Osteoblast (primary cell): ENCODE results near the gene ANKRD55. TPM values are rescaled to one million over a fixed set of nuclear protein-coding genes. Genes with fewer than 3 reads are reported as not detected.
A peak's percentile ranks its signal among the peaks of the same experiment; 100 is the strongest.

Source experiments
- DNase-seq: peaks from one replicate; pipeline ENCODE4 v3.0.0; 2011; ENCODE audit warnings: low spot score, mixed read lengths; ENCODE audit not compliant: insufficient read length; ENCODE audit errors: missing footprints
- H2AFZ ChIP-seq: 2 replicates; pipeline ENCODE4 v1.6.0; 2011; ENCODE audit warnings: mild to moderate bottlenecking, low read length
- H3K27ac ChIP-seq: 2 replicates; pipeline ENCODE4 v1.5.1; 2011; ENCODE audit warnings: mild to moderate bottlenecking, low read depth, low read length, moderate library complexity
- H3K27me3 ChIP-seq: 2 replicates; pipeline ENCODE4 v1.6.0; 2012; ENCODE audit warnings: mild to moderate bottlenecking, control low read depth, inconsistent platforms, low read length, moderate library complexity; ENCODE audit not compliant: insufficient read depth
- H3K36me3 ChIP-seq: 2 replicates; pipeline ENCODE4 v1.5.1; 2011; ENCODE audit warnings: mild to moderate bottlenecking, low read length, control low read depth, moderate library complexity; ENCODE audit not compliant: insufficient read depth
- H3K4me1 ChIP-seq: 2 replicates; pipeline ENCODE4 v1.5.1; 2011; ENCODE audit warnings: mild to moderate bottlenecking, low read length, control low read depth, moderate library complexity; ENCODE audit not compliant: insufficient read depth
- H3K4me2 ChIP-seq: 2 replicates; pipeline ENCODE4 v1.6.0; 2011; ENCODE audit warnings: mild to moderate bottlenecking, low read length; ENCODE audit not compliant: insufficient read depth
- H3K4me3 ChIP-seq: fragments of 200-600 bp; sonication (generic); 3 replicates; pipeline ENCODE4 v1.5.1; 2012; ENCODE audit warnings: mild to moderate bottlenecking, low read length, inconsistent platforms; ENCODE audit not compliant: insufficient read depth
- H3K79me2 ChIP-seq: 2 replicates; pipeline ENCODE4 v1.6.0; 2012; ENCODE audit warnings: mild to moderate bottlenecking, low read length, control low read depth, inconsistent platforms; ENCODE audit not compliant: insufficient read depth
- H3K9me3 ChIP-seq: 2 replicates; pipeline ENCODE4 v1.5.1; 2011; ENCODE audit warnings: low read depth, low read length, control low read depth
- H4K20me1 ChIP-seq: 2 replicates; pipeline ENCODE4 v1.6.0; 2012; ENCODE audit warnings: mild to moderate bottlenecking, low read length, control low read depth; ENCODE audit not compliant: insufficient read depth
- CTCF ChIP-seq: IDR thresholded peaks from 2 replicates; pipeline ENCODE4 v1.5.1; 2011; ENCODE audit warnings: mild to moderate bottlenecking, low read depth, low read length, moderate library complexity; ENCODE audit errors: extremely low read depth
- total RNA-seq: library from RNA; depleted of rRNA; stranded (reverse); fragments of >200 nt; gene quantifications from 2 replicates; pipeline ENCODE4 v1.2.3, GENCODE V29; 2012

ANKRD55 gene
- total RNA-seq, 1 donor, result not detected

DNA sequence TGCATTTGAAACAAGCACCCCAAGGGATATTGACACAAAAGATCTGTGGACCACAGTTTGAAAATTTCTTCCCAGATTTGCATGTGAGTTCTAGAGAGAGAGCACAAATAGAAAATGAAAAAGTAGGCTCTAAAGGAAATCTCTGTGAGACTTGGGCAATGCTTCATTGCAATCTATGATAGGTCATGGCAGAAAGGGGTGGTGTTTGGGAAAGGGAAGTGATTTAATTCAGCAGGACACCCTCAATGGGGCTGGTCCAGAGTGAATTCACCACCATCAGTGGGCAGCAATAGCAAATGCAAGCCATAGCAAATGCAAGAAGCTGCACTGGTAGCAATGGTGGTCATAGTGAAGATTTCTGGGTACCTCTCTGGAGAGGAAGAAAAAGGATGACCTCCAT, 58.1 kb downstream of the ANKRD55 start:
- Histone ChIP-seq H4K20me1 (no peaks in the 10 kb centered on the region), H3K4me2 (peak overlapping the region; percentile 59), H3K9me3 (no peaks in the 10 kb centered on the region), H3K79me2 (no peaks in the 10 kb centered on the region), H3K4me1 (peaks cover 40% of the 10 kb centered on the region), H3K27me3 (no peaks in the 10 kb centered on the region), H3K4me3 (no peak overlapping the region), H3K36me3 (no peaks in the 10 kb centered on the region), H2AFZ (peak overlapping the region; percentile 67), H3K27ac (no peak overlapping the region)
- TF ChIP-seq CTCF, result no peak
- DNase-seq, result no peak

DNA sequence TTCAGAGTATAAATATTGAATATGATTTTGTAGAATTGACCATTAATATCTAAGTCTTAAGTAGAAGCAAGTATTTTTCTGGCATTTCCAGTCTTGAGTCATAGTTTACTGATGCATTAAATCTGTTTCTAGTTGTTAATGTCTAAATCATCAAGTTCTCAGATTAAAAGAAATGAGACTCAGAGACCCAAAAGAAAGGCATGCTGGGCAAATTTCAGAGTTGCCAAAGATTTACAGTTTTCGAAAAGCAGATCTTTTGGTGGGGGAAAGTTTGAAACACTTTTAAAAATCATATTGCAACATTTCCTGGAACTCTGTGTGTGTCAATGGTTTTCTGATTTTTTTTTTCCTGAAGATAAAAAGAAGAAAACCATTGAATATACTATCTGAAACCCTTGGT, 60.9 kb downstream of the ANKRD55 start:
- H2AFZ ChIP-seq, result no peak overlapping the region
- H3K9me3 ChIP-seq, result no peaks in the 10 kb centered on the region
- H3K36me3 ChIP-seq, result no peaks in the 10 kb centered on the region
- H3K27ac ChIP-seq, result no peak overlapping the region
- H3K4me2 ChIP-seq, result no peak overlapping the region
- DNase-seq, result no peak
- no peaks in the 10 kb centered on the region for H3K27me3 ChIP-seq
- TF ChIP-seq CTCF, result no peak
- no peaks in the 10 kb centered on the region for H3K79me2 ChIP-seq
- H3K4me3 ChIP-seq, result no peak overlapping the region
- no peaks in the 10 kb centered on the region for H4K20me1 ChIP-seq
- peaks cover 65% of the 10 kb centered on the region for H3K4me1 ChIP-seq

DNA sequence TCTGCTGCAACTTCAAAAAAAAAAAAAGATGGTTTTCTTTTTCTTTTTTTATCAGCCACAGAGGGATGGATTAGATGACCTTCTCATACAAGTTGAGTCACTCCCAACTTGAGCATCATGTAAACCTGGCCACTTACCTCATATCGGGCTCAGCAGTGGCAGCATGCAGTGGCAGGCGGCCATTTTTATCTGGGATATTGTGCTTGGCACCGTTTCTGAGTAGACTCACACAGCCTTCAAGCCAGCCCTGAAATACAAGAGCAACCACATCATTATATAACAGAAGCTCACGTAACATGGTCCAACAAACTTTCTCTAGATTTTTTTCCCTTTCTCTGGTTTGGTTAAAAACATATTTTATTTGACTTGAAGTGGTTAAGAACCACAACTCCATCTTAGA, 62.6 kb downstream of the ANKRD55 start:
- Histone ChIP-seq H3K9me3 (no peaks in the 10 kb centered on the region), H3K4me1 (peaks cover 62% of the 10 kb centered on the region), H4K20me1 (no peaks in the 10 kb centered on the region), H3K27ac (peak overlapping the region; percentile 54), H3K27me3 (no peaks in the 10 kb centered on the region), H3K36me3 (no peaks in the 10 kb centered on the region), H3K4me3 (no peak overlapping the region), H2AFZ (no peak overlapping the region), H3K79me2 (no peaks in the 10 kb centered on the region), H3K4me2 (peak overlapping the region; percentile 23)
- DNase-seq, result peak; percentile 62
- TF ChIP-seq CTCF, result no peak

DNA sequence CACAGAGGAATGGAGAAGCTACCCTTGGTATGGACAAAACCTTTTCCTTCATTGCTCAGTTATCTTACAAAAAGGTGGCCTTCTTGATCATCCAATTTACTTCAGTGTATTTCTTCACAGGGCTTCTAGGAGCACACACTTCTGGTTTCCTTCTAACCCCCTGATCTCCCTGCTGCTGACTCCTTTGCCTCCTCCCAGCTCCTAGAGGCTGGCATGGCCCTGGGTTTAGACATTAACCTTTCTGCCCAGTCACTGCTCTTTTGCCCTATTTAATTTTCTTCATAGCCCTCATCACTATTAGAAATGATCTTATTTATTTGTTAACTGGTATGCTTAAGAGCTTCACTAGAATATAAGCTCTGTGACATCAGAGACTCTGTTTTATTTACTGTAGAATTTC, 63.2 kb downstream of the ANKRD55 start:
- no peak for TF ChIP-seq CTCF
- peaks cover 56% of the 10 kb centered on the region for H3K4me1 ChIP-seq
- H3K4me2 ChIP-seq, result peak overlapping the region; percentile 40
- H3K79me2 ChIP-seq, result no peaks in the 10 kb centered on the region
- no peak overlapping the region for H3K4me3 ChIP-seq
- DNase-seq, result no peak
- H3K27me3 ChIP-seq, result no peaks in the 10 kb centered on the region
- no peak overlapping the region for H2AFZ ChIP-seq
- H3K9me3 ChIP-seq, result no peaks in the 10 kb centered on the region
- no peaks in the 10 kb centered on the region for H3K36me3 ChIP-seq
- no peaks in the 10 kb centered on the region for H4K20me1 ChIP-seq
- H3K27ac ChIP-seq, result peak overlapping the region; percentile 54
